Lower lobe of right lung (tissue), 2 donors: ENCODE measurements around the gene ENO3. TPM values are rescaled to one million over a fixed set of nuclear protein-coding genes. Genes with fewer than 3 reads are reported as not detected.
A peak's percentile ranks its signal among the peaks of the same experiment; 100 is the strongest.
"Not testable (repeated sequence)": the region's sequence is repeated elsewhere in the genome, so short reads cannot be mapped to it uniquely, and the experiment has no call there.

Experiments used
- ATAC-seq, 2 donors: fragments of 200-7000 bp; cut with Tn5 transposase; one replicate each; pipeline ENCODE4 v1.9.1; 2020 to 2022; ENCODE audit warnings: mild to moderate bottlenecking in 2 of 2, moderate library complexity in 2 of 2
- DNase-seq: peaks from one replicate; pipeline ENCODE4 v3.0.0-alpha.2; 2020
- H3K27ac ChIP-seq: fragments of 200-600 bp; one replicate; pipeline ENCODE4 v1.8.0; 2022
- H3K27me3 ChIP-seq: fragments of 200-600 bp; one replicate; pipeline ENCODE4 v1.8.0; 2022; ENCODE audit warnings: low read depth
- H3K36me3 ChIP-seq: fragments of 200-600 bp; one replicate; pipeline ENCODE4 v1.8.0; 2022; ENCODE audit warnings: mild to moderate bottlenecking
- H3K4me1 ChIP-seq: fragments of 200-600 bp; one replicate; pipeline ENCODE4 v1.8.0; 2022
- H3K4me3 ChIP-seq: fragments of 200-600 bp; one replicate; pipeline ENCODE4 v1.8.0; 2022; ENCODE audit warnings: mild to moderate bottlenecking
- H3K9me3 ChIP-seq: fragments of 200-600 bp; one replicate; pipeline ENCODE4 v1.8.0; 2022
- intact Hi-C: fragments of 100-400 bp; cut with DNase I; formaldehyde crosslinking; loops from one replicate; pipeline ENCODE4 v1.11.0; 2022
- total RNA-seq: library from RNA; stranded (reverse); fragmentation: NEBNext Ultra II Directional; extraction: Animal tissue kit (Norgen Biotek cat#: 25700); gene quantifications from one replicate; pipeline ENCODE4 v1.2.1, GENCODE V29; 2021
- TF ChIP-seq, protein P1 (sequence below): fragments of 200-600 bp; IDR thresholded peaks from one replicate; pipeline ENCODE4 v1.8.0; 2022; ENCODE audit warnings: antibody characterized with exemption, mild to moderate bottlenecking
- donor health status: DM: no; HTN: yes; CAD: no; lungs with severe emphysema.

ENO3 gene
- total RNA-seq, 1 donor from 2014 or later: 8.2 TPM

DNA sequence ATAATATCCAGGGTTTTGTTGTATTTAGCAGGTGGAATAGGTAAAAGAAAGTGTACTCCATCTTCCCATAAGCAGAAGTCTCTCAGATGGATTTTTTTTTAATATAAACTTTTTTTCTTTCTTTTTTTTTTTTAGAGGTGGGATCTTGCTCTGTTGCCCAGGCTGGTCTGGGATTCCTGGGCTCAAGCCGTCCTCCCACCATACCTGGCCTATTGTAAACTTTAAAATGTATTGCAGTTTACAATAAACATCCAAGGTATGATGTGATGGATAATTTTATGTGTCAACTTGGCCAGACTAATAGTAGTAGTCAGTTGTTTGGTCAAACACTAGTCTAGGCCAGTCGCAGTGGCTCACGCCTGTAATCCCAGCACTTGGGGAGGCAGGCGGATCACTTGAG lies 29.6 kb upstream of the ENO3 start:
- intact Hi-C loops: no loop called here
- DNase-seq (no peak), ATAC-seq (no peak)
- peaks cover 11% of the 10 kb centered on the region for H3K4me1 ChIP-seq
- no peaks in the 10 kb centered on the region for H3K9me3 ChIP-seq
- no peak overlapping the region for H3K27ac ChIP-seq
- TF ChIP-seq, protein P1, sequence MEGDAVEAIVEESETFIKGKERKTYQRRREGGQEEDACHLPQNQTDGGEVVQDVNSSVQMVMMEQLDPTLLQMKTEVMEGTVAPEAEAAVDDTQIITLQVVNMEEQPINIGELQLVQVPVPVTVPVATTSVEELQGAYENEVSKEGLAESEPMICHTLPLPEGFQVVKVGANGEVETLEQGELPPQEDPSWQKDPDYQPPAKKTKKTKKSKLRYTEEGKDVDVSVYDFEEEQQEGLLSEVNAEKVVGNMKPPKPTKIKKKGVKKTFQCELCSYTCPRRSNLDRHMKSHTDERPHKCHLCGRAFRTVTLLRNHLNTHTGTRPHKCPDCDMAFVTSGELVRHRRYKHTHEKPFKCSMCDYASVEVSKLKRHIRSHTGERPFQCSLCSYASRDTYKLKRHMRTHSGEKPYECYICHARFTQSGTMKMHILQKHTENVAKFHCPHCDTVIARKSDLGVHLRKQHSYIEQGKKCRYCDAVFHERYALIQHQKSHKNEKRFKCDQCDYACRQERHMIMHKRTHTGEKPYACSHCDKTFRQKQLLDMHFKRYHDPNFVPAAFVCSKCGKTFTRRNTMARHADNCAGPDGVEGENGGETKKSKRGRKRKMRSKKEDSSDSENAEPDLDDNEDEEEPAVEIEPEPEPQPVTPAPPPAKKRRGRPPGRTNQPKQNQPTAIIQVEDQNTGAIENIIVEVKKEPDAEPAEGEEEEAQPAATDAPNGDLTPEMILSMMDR: no peak
- no peaks in the 10 kb centered on the region for H3K36me3 ChIP-seq
- no peaks in the 10 kb centered on the region for H3K27me3 ChIP-seq
- H3K4me3 ChIP-seq: no peak overlapping the region

- H3K27me3 ChIP-seq, ATAC-seq, H3K9me3 ChIP-seq, H3K4me1 ChIP-seq, intact Hi-C loops, H3K36me3 ChIP-seq, H3K27ac ChIP-seq, H3K4me3 ChIP-seq: not testable (repeated sequence)
- peak; percentile 19 for DNase-seq
Measured at GRCh38 chr17:4926577-4927335, 24.2 kb upstream of the ENO3 start.

GRCh38 chr17:4928881-4929280 lies 22.0 kb upstream of the ENO3 start:
- DNase-seq: no peak
- intact Hi-C loops: no loop called here
- Histone ChIP-seq H3K4me3 (no peak overlapping the region), H3K27me3 (no peaks in the 10 kb centered on the region), H3K4me1 (no peaks in the 10 kb centered on the region), H3K27ac (no peak overlapping the region), H3K36me3 (no peaks in the 10 kb centered on the region), H3K9me3 (no peaks in the 10 kb centered on the region)
- TF ChIP-seq, protein P1: no peak
- ATAC-seq: no peak

DNA sequence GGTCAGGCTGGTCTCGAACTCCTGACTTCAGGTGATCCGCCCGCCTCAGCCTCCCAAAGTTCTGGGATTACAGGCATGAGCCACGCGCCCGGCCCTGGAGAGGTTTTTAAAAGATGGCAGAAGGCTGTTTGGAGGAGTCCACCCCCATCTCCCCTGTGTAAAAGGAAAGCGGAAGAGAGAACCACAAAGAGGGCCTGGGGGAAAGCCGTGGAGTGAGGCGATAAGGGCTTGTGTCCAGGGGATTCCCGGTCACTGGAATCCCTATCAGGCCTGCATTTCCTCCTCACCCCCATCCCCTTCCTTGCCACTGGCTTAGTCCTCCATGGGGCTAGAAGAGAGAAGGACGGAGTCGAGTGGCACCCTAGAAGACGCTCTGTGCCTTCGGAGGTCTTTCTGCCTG lies 19.0 kb upstream of the ENO3 start, which contains the start of gene GP1BA:
GP1BA (plus strand) TSS at position 315 of the 400 bp plus-strand sequence. CDS start 328 bp downstream, outside the sequence.
- intact Hi-C loops: no loop called here
- Histone ChIP-seq H3K27me3 (no peaks in the 10 kb centered on the region), H3K9me3 (no peaks in the 10 kb centered on the region), H3K4me3 (no peak within 1 kb of the TSS), H3K4me1 (peaks cover 8% of the 10 kb centered on the region), H3K36me3 (peaks cover 12% of the 10 kb centered on the region), H3K27ac (no peak within 1 kb of the TSS)
- ATAC-seq (no peak), DNase-seq (no peak)
- TF ChIP-seq, protein P1: no peak

- Histone ChIP-seq H3K27me3 (no peaks in the 10 kb centered on the region), H3K4me3 (no peak overlapping the region), H3K36me3 (peaks cover 20% of the 10 kb centered on the region), H3K27ac (no peak overlapping the region), H3K9me3 (no peaks in the 10 kb centered on the region), H3K4me1 (peaks cover 10% of the 10 kb centered on the region)
- ATAC-seq: no peak
- no peak for DNase-seq
- intact Hi-C loops: no loop called here
- TF ChIP-seq, protein P1: no peak
Measured at GRCh38 chr17:4932756-4933155, 18.2 kb upstream of the ENO3 start.

DNA sequence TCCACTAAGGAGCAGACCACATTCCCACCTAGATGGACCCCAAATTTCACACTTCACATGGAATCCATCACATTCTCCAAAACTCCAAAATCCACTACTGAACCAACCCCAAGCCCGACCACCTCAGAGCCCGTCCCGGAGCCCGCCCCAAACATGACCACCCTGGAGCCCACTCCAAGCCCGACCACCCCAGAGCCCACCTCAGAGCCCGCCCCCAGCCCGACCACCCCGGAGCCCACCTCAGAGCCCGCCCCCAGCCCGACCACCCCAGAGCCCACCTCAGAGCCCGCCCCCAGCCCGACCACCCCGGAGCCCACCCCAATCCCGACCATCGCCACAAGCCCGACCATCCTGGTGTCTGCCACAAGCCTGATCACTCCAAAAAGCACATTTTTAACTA lies 17.3 kb upstream of the ENO3 start:
- Histone ChIP-seq H3K4me3 (no peak overlapping the region), H3K27me3 (no peaks in the 10 kb centered on the region), H3K4me1 (peaks cover 19% of the 10 kb centered on the region), H3K27ac (no peak overlapping the region), H3K9me3 (no peaks in the 10 kb centered on the region), H3K36me3 (peaks cover 28% of the 10 kb centered on the region)
- intact Hi-C loops: no loop called here
- ATAC-seq (no peak), DNase-seq (no peak)
- TF ChIP-seq, protein P1: no peak
